GF-D8 (cell line): ENCODE data around the gene SEC16B.

Experiments used
- DNase-seq: peaks from one replicate; lab custom pipeline; 2025; lab: John Stamatoyannopoulos, UW

Gene SEC16B

DNA sequence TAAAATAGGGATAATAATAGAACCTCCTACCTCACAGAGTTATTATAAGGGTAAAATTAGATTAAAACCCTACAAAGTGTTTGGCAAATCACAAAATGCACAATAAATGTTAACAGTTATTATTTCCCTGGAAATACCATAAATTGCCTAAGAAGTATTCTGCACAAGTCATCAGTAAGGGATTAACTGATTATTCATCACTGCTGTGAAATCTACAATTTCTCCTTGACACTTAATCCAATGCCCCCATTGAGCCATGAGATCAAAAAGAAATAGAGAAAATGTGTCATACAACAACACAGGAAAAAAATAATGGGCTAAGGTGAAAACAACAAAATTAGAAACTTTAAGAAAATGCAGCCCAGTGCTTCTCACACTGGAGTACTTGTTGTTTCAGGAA lies 6.7 kb upstream of the SEC16B start:
- no peak for DNase-seq

DNA sequence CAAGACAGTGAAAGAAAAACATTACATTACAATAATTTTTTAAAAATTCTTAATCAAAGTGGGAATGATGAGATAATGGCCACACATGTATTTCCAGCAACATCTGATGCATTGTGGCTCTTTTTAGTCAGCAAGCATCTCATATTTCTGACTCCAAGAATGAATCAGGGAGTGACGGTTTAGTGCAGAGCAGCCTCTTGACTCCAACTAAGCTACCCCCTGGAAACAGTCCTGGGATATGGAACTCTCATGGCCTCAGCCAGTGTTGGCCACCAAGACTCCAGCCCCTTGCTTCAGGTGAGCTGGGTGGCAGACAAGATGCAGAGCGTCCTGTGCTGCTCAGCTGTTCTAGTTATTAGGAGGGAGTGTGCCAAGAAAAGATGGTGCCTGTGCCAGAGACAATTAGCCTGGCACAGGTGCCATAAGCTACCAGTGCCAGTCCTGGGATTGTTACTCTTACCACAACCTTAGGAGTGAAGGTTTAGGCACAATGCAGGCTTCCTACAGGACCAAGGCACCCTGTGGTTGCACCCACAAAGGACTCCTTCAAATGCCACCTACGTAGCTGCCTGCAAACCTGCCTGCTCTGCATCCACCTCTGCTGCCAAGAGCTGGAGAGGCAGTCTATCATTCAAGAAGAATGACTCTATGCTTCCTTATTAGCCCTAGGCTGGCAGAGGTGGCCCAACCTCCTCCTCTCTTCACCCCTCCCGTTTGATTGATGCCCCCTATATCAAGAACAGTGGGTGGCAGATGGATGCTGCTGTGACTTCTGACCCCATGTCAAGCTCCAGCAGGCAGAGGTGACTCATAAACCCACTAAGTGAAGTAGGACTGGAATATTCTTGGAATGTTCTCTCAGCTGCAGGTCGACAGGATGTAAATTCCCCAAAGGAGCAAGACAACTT lies 6.0 kb upstream of the SEC16B start:
- no peak for DNase-seq

DNA sequence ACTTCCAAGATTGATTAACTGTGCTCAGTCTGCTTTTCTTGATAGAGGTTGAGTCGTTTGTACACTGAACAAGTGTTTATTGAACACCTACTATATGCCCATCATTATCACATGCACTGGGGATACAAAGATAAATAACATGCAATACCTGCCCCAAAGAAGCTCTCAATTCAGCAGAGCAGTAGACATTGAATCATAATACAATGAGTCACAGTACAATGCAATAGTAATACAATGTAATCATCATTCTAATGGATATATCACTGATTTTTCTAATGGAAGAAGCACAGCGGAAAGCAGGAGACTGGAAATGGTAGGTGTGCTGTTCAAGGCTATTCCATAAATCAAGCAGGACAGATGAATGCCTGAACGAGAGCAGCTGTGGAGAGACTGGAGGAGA lies 3.7 kb upstream of the SEC16B start:
- no peak for DNase-seq

DNA sequence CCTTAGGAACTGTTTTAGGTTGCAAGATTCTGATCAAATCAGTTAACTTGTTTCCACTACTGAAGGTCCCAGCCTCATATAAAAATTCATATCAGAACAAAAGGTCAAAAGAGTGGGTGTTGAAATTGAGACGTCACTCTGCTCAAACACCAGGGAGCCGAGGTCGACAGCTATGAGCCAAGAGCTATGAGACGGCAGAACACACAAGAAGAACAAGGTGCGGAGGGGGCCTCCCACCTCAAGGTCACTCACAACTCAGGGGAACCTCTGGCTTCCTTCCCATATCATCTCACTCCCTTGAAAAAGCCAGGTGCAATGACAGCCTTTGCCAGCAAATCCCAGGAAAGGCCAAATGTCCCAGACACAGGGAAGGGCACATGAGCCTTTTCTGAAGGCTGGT lies 749 bp downstream of the SEC16B start:
- no peak for DNase-seq

DNA sequence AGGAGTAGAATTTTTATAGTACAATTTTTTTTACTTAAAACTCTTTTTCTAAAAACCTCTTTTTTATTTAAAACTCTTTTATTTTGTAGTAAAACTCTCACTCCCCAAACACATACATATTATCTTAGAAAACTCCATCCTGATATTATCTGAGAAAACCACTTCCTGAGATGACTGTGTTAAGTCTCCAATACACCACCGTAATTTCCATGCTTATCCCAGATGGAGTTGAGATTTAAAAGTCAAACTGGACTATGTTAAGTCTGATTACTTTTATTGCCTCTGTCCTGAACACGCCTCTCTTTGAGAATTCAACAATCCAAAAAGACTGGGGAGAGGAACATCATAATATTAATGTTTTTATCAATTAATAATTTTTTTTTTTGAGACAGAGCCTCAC lies 3.7 kb downstream of the SEC16B start:
- DNase-seq, result no peak

DNA sequence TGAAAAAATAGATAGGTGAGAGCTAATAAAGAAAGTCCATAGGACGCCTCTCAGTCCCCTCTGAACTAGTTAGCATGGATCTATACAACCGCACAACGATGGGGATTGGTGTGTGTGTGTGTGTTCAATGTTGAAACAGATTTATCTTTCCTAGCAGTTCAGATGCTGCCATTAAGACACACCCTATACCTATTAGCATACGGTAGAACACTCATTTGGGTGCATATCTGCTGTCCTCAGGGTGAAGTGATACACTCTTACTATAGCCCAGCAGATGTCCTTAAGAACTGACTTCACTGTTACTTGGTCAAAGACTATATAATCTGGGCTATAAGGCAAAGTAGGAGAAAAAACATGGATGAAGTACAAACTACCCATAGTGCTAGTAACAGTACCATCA lies 4.6 kb downstream of the SEC16B start:
- no peak for DNase-seq

DNA sequence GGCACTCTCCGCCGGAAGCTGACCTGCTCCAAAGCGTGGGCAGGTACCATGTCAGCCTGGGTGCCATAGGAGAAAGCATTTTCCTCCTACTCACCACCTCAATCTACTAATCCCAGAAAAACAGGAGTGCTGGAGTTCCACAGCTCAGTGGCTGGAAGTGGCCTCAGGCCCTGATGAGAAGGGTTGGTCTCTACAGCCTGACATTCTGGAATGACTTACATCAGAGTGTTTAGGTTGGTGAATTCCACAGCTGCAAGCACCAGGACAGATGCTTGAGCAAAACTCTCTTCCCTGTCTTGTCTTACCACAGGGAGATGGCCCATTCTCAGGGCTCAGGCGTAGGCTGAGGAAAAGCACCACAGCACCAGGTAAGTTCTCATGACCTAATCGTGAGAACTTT lies 5.5 kb downstream of the SEC16B start:
- DNase-seq, result no peak

DNA sequence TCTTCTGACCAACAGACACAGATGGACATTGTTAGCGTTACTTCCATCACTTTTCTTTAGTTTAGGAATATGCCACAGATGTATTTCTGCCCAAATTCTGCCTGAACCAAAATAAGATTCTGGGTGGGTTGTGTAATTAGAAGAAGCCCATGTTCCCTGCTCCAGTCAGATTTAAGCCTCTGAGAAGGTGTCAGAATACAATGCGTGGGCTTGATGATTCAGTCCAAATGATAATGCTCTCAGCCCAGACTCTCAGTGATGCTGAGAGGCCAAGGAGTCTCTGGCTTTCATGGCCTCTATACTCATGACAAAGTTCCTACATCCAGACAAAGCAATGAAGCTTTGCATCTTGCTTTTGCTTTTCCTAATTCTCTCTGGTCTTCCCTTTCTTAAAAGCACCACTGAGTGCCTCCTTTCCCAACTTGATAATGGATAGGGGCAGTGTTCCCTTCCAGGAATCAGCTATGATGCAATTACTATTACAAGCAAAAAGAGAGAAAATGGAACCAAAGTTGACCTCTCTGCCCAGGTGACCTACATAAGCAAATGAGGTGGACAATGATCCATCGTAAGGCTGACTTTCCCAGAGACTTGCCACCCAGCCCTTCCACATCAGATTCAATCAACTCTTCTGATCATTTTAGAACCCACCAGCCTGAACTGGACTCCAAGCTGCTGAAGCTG lies 8.8 kb downstream of the SEC16B start:
- DNase-seq, result no peak

DNA sequence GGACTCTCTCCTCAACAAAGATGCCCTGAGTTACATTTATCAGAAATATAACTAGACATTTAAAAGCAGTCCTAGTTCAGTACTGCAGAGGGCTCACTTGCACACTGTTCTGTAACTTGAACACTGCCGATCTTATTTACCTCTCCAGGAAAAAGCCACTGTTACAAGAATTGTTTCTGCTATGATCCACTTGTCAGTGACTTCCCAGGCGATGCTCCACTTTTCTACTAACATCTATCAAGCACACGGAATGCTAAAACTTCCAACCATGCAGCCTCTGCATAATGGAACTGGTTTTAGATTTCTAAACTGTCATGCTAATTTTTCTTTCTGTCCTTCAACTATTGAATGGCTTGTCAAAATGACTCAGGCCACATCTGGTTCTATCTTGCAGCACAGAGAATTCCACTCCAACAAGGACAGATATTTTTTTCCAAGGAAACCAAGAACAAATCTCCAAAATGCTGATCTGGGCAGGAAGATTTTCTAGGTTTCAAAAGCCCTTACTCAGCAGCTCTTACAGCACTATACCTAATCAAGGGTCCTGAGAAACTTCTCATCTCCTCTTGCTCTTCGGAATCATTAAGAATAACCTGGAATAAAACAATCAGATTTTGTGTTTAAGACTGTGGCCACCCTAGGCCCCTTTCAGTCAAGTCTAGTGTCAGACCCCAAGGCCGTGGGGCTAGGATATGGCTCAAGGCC lies 9.9 kb downstream of the SEC16B start:
- no peak for DNase-seq

DNA sequence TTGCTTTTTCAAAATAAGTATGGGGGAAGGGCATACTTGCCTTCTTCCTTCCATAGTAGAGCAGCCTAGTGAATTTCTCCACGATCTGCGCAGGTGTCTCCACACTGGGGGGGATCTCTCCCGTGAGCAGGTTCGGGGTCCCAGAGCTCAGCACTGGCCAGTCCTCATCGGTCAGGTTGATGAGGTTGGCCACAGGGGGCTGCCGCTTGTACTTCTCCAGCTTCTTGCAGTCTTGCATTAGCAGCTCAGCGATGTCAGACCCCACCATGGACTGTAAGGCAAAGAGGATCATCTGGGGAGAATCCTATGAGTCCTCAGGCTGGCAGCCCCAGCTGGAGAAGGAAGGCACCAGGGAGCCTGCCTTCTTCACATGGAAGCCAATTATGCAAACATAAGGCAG lies 11.8 kb downstream of the SEC16B start:
- DNase-seq, result no peak

DNA sequence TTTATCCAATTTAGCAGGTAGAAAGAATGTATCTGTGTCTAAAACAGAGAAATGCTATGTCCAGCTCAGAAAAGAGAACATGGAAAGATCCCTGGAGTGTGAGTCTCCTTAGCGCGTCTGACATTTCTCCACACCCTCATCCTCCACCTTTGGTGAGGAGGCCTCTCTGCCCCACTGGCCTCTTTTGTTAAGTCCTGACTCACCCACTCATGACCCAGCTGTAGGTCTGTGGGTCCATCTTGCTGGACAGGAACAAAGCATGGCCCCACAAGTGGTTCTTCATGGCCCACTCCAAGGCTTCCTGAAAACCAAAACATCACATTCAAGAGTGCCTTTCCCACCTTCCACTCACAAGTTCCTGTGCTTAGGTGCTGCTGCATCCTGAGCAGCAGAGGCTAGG lies 15.8 kb downstream of the SEC16B start:
- DNase-seq, result no peak

DNA sequence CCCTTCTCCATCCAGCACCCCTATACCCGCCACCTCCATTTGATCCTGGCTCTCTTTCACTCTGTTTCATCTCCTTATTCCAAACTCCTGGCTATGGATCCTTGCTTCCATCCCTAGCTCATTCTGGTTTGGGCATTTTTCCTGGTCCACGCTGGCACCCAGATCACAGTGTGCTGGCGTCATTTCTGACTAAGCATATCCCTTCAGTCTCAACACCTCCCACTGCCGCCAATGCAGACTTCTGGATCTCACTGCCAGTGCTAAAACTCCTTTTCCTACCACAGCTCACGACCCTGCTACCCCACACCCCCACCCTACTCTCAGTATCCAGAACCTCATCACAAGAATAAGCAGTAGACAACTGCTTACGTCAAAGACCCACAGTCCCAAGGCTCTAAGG lies 16.3 kb downstream of the SEC16B start:
- DNase-seq, result no peak

DNA sequence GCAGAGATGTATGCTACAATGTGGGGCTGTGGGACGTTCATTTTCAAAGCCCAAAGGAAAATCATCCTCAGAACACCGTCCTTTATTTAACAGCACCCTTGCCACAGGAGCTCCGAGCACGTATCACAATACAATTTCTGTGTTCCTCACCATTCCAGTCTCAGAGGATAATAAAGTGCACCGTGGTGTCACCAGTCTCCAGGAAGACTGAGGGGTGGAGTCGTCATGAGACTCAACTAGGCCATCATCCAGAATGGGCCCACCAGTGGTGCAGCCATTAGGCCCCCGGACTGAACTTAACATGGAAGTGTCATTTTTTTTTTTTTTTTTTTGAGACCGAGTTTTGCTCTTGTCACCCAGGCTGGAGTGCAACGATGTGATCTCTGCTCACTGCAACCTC lies 17.2 kb downstream of the SEC16B start:
- DNase-seq, result no peak

DNA sequence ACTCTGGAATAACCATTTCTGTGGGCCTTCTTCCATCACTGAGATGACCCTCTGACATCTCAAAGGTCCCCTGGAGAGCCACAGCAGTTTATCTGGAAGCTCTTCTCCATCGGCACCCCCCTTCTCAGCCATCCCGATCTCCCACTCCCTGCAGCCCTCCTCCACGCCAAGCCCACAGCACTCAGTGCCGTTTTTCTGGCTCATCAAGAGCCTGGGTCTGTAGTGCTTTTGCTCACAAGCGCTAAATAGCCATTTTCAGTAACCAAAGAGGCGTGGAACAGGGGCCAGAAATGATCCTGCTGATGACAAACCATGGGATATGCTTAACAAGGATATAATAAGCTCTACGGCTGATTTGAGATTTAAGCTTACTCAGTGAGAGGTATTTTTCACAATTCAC lies 17.6 kb downstream of the SEC16B start:
- DNase-seq, result no peak

DNA sequence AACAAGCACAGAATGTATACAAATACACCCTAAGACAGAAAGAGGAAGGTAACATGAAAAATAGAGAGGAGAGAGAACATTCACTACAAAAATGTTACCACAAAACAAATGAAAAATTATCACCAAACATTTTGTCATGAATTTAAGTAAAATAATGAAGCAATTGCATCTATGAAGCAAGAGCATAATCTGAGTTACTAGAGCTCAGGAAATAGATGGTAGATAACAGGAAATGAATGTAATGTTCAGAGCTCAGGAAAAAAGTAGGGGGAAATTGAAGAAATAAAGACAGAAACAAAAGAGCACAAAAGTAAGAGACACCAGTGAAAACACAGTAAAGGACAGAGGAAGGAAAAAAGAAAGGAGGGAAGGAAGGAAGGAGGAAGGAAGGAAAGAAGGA lies 19.4 kb downstream of the SEC16B start:
- no peak for DNase-seq

DNA sequence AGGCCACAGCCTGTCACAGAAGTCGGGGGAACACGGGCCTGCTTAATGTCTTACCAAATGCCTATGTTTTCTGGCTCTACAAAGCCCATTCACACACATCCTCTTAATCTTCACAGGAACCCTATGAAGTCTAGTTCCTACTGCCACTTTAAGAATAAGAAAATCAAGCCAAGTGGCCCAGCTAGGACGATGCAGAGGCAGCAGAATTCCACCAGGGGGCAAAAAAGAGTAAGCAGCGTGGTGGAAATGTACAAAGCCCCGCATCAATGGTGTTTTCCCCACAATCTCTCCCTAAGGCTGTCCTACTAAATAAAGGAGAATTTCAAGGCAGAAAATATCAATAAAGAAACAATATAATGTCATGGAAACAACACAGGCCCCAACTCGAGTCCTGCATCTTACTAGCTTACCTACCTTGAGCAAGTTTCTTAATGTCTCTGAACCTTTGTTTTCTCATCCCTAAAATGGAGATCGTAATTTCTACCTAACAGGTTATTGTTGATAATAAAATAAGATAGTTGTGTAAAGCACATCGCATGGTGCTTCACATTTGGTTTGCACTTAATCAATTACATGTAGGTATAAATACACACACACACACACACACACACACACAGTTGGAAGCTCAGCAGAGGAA lies 21.4 kb downstream of the SEC16B start:
- no peak for DNase-seq

DNA sequence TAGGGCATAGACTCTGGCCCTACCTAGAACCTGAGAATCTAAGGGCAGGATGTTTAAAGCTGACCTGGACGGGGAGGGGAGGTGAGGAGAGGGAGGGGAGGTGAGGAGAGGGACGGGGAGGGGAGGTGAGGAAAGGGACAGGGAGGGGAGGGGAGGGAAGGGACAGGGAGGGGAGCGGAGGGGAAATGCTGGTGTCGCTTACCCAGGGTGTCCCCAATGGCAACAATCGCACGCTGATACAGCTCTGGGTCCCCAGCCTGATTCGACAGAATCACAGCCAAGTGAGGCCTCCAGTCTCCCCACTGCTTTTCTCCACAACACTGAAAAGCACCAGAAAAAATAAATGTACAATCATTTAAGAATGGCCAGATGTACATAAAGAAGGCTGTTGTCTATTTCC lies 22.2 kb downstream of the SEC16B start:
- DNase-seq, result no peak

DNA sequence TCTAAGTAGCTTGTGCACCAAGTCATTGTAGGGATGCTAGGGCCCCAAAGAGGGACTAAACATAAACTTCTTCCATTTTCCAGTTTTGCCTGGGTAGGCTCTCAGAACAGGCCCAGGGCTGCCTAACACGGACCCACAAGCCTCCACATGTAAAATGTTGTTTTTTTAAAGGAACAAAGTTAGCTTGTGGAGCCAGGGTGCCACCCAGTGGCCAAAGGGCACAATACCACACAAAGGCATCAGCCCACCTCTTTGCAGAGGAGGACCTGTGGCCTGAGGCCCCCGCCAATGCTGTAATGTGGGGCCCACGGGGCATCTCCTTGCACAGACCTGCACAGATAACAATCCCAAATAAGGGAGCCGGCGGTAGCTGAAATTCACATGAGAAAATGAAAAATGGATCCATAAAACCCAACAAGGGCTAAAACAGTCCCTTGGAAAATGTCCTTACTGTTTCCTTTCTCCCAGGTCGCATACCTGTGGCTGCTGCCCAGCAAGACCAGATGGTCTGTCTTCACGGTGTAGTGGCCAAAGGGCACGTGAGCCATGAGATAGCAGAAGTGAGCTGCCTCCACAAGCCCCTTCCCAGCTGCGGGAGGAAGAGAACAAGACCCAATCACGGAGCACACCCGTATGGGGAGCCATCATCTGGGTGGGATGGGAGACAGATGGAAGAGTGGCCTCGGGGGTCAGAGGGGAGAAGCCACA lies 23.8 kb downstream of the SEC16B start:
- DNase-seq, result no peak

DNA sequence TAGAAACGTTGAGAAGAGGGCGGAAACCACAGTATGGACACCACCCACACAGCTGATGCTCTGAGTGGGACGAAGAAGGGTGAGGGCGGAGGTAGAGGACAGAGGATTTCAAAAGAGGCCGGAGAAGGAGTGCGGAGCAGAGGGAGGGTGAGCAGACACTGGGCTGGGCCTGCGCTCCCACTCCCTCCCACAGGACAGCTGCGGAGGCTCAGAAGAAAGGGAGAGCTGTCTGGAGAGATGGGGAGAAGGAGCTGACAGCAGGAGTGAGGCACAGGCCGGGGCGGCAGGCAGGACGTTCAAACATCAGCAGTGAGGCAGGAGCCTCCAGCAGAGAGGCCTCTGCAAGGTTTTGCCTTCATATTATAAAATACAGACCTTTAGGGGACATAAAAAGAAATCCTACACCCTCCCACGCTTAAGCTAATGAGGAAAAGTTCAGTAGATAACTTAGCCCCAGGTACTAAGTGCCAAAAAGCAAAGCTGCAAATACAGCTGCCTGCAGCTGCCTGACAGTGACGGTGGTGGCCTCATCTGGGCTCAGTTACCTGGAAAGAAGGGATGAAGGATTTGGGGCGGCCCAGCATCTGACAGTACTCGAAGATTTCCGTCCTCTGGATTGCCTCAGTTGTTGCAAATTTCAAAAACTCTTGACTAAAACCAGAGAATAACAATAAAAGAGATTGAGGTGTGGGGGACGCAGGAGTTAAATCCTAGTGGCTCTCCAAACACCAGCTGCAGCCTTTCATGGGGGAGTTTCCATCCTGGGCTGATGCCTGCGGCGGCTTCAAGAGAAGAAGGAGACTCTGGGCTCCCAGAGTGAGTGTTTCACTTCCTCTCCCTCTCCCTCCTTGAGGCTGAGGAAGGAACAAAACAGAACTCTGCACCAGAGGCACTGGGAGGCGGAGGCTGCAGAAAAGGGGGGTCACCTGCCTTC lies 25.6 kb downstream of the SEC16B start:
- no peak for DNase-seq

DNA sequence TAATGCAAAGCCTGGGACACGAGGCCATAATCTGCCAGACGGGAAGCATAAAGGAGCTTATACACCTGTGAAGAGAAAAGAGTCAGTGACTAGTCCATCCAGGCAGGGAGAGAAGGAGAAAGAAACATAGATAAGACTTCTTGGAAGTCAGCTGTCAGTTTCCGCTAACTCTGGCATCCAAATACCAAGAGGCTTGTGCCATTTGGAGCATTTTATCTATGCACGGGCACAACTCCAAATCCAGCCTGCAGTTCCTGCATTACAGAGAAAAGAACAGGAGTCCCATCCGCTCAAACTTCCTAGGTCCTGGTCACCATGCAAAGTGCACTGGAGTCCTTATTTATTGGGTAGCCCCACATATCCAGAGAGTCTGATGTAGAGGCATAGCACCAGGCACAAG lies 27.9 kb downstream of the SEC16B start:
- no peak for DNase-seq

DNA sequence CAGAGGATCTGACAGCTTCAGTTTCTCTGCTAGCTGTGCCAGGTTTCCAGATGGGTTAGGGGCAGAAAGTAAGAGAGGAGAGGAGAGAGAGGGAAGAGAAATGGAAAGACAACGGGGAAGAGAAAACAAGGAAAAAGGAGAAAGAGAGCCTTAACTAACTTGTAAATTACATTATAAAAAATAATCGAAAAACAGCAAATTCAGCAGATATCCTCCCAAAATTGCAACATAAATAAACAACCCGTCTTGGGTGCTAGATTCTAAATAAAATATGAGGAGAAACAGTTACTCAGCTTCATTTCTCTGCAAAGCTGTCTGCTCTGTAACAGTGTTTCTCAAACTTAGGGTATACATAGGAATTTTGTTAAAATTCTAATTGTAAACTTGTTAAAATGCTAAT lies 29.2 kb downstream of the SEC16B start:
- no peak for DNase-seq
